IMR-90 (cell line): Measurements from ENCODE around the gene TENM4. TPM values are rescaled to one million over a fixed set of nuclear protein-coding genes. Genes with fewer than 3 reads are reported as not detected.

Source experiments
- ATAC-seq: fragments of 200-7000 bp; cut with Tn5 transposase; 2 replicates; pipeline ENCODE4 v1.9.1; 2020; ENCODE audit warnings: low read depth, mild to moderate bottlenecking, moderate library complexity
- BruUV-seq: library from RNA; stranded (reverse); fragments of 400-500 nt; replicated peaks from 2 replicates; lab custom pipeline; 2021; lab: Mats Ljungman, UMichigan
- CTCF ChIA-PET: fragments of 300-600 bp; formaldehyde crosslinking; extraction: SDS; loops from one replicate; lab custom pipeline; 2021; ENCODE audit warnings: antibody characterized with exemption; lab: Yijun Ruan, JAX
- POLR2A ChIA-PET: fragments of 300-600 bp; sonication (Branson Sonifier 250); formaldehyde crosslinking; loops from one replicate; lab custom pipeline; 2022; ENCODE audit warnings: antibody characterized with exemption; ENCODE audit not compliant: unreplicated experiment; lab: Charles Lee
- DNase-seq: peaks from one replicate; pipeline ENCODE4 v3.0.0; 2013
- H2AFZ ChIP-seq: replicated peaks from 2 replicates; pipeline ENCODE3; 2013; ENCODE audit warnings: low read length, mild to moderate bottlenecking; ENCODE audit not compliant: poor library complexity
- H2AK5ac ChIP-seq: 2 replicates; pipeline ENCODE4 v1.6.1; 2013; ENCODE audit warnings: low read depth, low read length, inconsistent platforms
- H2AK9ac ChIP-seq: replicated peaks from 2 replicates; pipeline ENCODE3; 2013; ENCODE audit warnings: mild to moderate bottlenecking, low read depth, low read length, moderate library complexity; ENCODE audit not compliant: poor library complexity
- H2BK120ac ChIP-seq: 2 replicates; pipeline ENCODE4 v1.6.1; 2013; ENCODE audit warnings: low read depth, low read length, inconsistent platforms
- H2BK15ac ChIP-seq: 3 replicates; pipeline ENCODE4 v1.6.1; 2013; ENCODE audit warnings: low read depth, low read length, inconsistent platforms
- H2BK20ac ChIP-seq: 2 replicates; pipeline ENCODE4 v1.6.1; 2013; ENCODE audit warnings: low read depth, mild to moderate bottlenecking, inconsistent platforms, low read length, moderate library complexity
- H2BK5ac ChIP-seq: 2 replicates; pipeline ENCODE4 v1.6.1; 2013; ENCODE audit warnings: mild to moderate bottlenecking, low read depth, low read length, inconsistent platforms; ENCODE audit not compliant: poor library complexity, severe bottlenecking
- H3K14ac ChIP-seq: replicated peaks from 2 replicates; pipeline ENCODE4 v1.6.1; 2013; ENCODE audit warnings: low read depth, low read length, inconsistent platforms
- H3K18ac ChIP-seq: 2 replicates; pipeline ENCODE4 v1.6.1; 2013; ENCODE audit warnings: low read depth, low read length, control low read depth
- H3K23ac ChIP-seq: 2 replicates; pipeline ENCODE4 v1.6.1; 2013; ENCODE audit warnings: low read depth, low read length, inconsistent platforms
- H3K27ac ChIP-seq: 2 replicates; pipeline ENCODE4 v1.5.1; 2013; ENCODE audit warnings: mild to moderate bottlenecking, control low read depth, low read length; ENCODE audit not compliant: insufficient read depth
- H3K27me3 ChIP-seq: 2 replicates; pipeline ENCODE4 v1.6.1; 2013; ENCODE audit warnings: low read length; ENCODE audit not compliant: control insufficient read depth, insufficient read depth
- H3K36me3 ChIP-seq: 2 replicates; pipeline ENCODE4 v1.6.1; 2013; ENCODE audit warnings: low read length, mixed read lengths; ENCODE audit not compliant: control insufficient read depth, insufficient read depth
- H3K4ac ChIP-seq: 2 replicates; pipeline ENCODE4 v1.6.1; 2013; ENCODE audit warnings: low read depth, low read length, inconsistent platforms
- H3K4me1 ChIP-seq: 2 replicates; pipeline ENCODE4 v1.6.1; 2013; ENCODE audit warnings: low read length, mixed read lengths; ENCODE audit not compliant: control insufficient read depth, insufficient read depth
- H3K4me2 ChIP-seq: 2 replicates; pipeline ENCODE4 v1.6.1; 2013; ENCODE audit warnings: low read depth, mild to moderate bottlenecking, control low read depth, low read length, moderate library complexity
- H3K4me3 ChIP-seq: 2 replicates; pipeline ENCODE4 v1.5.1; 2013; ENCODE audit warnings: low read depth, mild to moderate bottlenecking, control low read depth, low read length, moderate library complexity; ENCODE audit not compliant: insufficient read depth
- H3K56ac ChIP-seq: 2 replicates; pipeline ENCODE4 v1.6.1; 2013; ENCODE audit warnings: low read length, inconsistent platforms; ENCODE audit not compliant: insufficient read depth; ENCODE audit errors: extremely low read depth
- H3K79me1 ChIP-seq, 2 experiments: 2 replicates each; pipeline ENCODE4 v1.6.1; 2013; ENCODE audit warnings: low read length in 2 of 2, inconsistent platforms in 1 of 2, low read depth in 1 of 2
- H3K9ac ChIP-seq: 2 replicates; pipeline ENCODE4 v1.6.1; 2013; ENCODE audit warnings: low read depth, low read length, control low read depth
- H3K9me1 ChIP-seq: 2 replicates; pipeline ENCODE4 v1.6.1; 2013; ENCODE audit warnings: low read length, inconsistent platforms; ENCODE audit not compliant: insufficient read depth
- H3K9me3 ChIP-seq: 2 replicates; pipeline ENCODE4 v1.6.1; 2013; ENCODE audit warnings: low read length; ENCODE audit not compliant: control insufficient read depth, insufficient read depth
- H4K20me1 ChIP-seq: 2 replicates; pipeline ENCODE4 v1.6.1; 2013; ENCODE audit warnings: low read length, inconsistent platforms; ENCODE audit not compliant: insufficient read depth
- H4K5ac ChIP-seq: 2 replicates; pipeline ENCODE4 v1.6.1; 2013; ENCODE audit warnings: mild to moderate bottlenecking, low read depth, low read length, control low read depth
- H4K8ac ChIP-seq, 2 experiments: 2 replicates each; pipeline ENCODE4 v1.6.1; 2013; ENCODE audit warnings: low read depth in 2 of 2, low read length in 2 of 2, control low read depth in 1 of 2, inconsistent platforms in 1 of 2
- H4K91ac ChIP-seq: 2 replicates; pipeline ENCODE4 v1.6.1; 2013; ENCODE audit warnings: low read depth, low read length, inconsistent platforms; ENCODE audit not compliant: insufficient read depth
- BHLHE40 ChIP-seq: fragments of 150-350 bp; IDR thresholded peaks from 2 replicates; pipeline ENCODE4 v1.6.1; 2016; ENCODE audit warnings: mild to moderate bottlenecking, low read depth, low read length
- CEBPB ChIP-seq: IDR thresholded peaks from 2 replicates; pipeline ENCODE4 v1.6.1; 2012; ENCODE audit warnings: low read depth, low read length, improper control_type of control experiment
- CHD1 ChIP-seq: IDR thresholded peaks from 2 replicates; pipeline ENCODE4 v1.6.1; 2012; ENCODE audit warnings: low read depth, low read length, improper control_type of control experiment
- FOS ChIP-seq: fragments of 150-350 bp; IDR thresholded peaks from 2 replicates; pipeline ENCODE4 v1.6.1; 2016; ENCODE audit warnings: low read depth, low read length
- MAFK ChIP-seq: IDR thresholded peaks from 2 replicates; pipeline ENCODE4 v1.6.1; 2012; ENCODE audit warnings: low read depth, low read length, improper control_type of control experiment
- MAZ ChIP-seq: IDR thresholded peaks from 2 replicates; pipeline ENCODE4 v1.6.1; 2012; ENCODE audit warnings: low read depth, mild to moderate bottlenecking, low read length, improper control_type of control experiment, moderate library complexity, borderline replicate concordance
- MXI1 ChIP-seq: IDR thresholded peaks from 2 replicates; pipeline ENCODE4 v1.6.1; 2012; ENCODE audit warnings: low read depth, mild to moderate bottlenecking, low read length, moderate library complexity, borderline replicate concordance
- NFE2L2 ChIP-seq: fragments of 150-350 bp; IDR thresholded peaks from 2 replicates; pipeline ENCODE4 v1.6.1; 2016; ENCODE audit warnings: low read depth, mild to moderate bottlenecking, low read length
- POLR2A ChIP-seq: IDR thresholded peaks from 2 replicates; pipeline ENCODE4 v1.6.1; 2012; ENCODE audit warnings: mild to moderate bottlenecking, low read depth, low read length
- RAD21 ChIP-seq: IDR thresholded peaks from 2 replicates; pipeline ENCODE4 v1.6.1; 2012; ENCODE audit warnings: low read length, improper control_type of control experiment
- RCOR1 ChIP-seq: IDR thresholded peaks from 2 replicates; pipeline ENCODE4 v1.6.1; 2012; ENCODE audit warnings: mild to moderate bottlenecking, low read length, improper control_type of control experiment; ENCODE audit not compliant: insufficient replicate concordance
- RFX5 ChIP-seq: IDR thresholded peaks from 2 replicates; pipeline ENCODE4 v1.8.0; 2012; ENCODE audit warnings: low read depth, mild to moderate bottlenecking, low read length, moderate library complexity
- SMC3 ChIP-seq: fragments of 150-350 bp; IDR thresholded peaks from 2 replicates; pipeline ENCODE4 v1.6.1; 2016; ENCODE audit warnings: low read depth, mild to moderate bottlenecking, antibody characterized with exemption, low read length, moderate library complexity
- WGBS, 2 experiments: methylation state at CpG; one replicate each; pipeline versions ENCODE4 v1.1.5 to v1.1.7; 2013; ENCODE audit warnings: missing lambda C conversion rate in 2 of 2; ENCODE audit not compliant: insufficient read length in 1 of 2; ENCODE audit errors: extremely low coverage in 2 of 2; 5-methylcytosine and 5-hydroxymethylcytosine counted together
- dilution Hi-C: fragments of 300-500 bp; cut with HindIII; formaldehyde crosslinking; loops from one replicate; pipeline ENCODE4 v1.14.3; 2018; ENCODE audit warnings: low sequenced_read_pairs; ENCODE audit not compliant: unreplicated experiment
- in situ Hi-C: fragments of 300-500 bp; cut with MboI; formaldehyde crosslinking; loops from 3 replicates; pipeline ENCODE4 v1.14.3; 2019; ENCODE audit warnings: low sequenced_read_pairs, inconsistent platforms, mixed read lengths
- intact Hi-C: fragments of 100-400 bp; cut with micrococcal nuclease; formaldehyde crosslinking; loops from 2 replicates; pipeline ENCODE4 v1.10.0; 2022
- polyA plus RNA-seq, 3 experiments: library from polyadenylated mRNA; depleted of rRNA; stranded (reverse); fragments of >200 nt; gene quantifications; 2 replicates each; pipeline ENCODE4 v1.2.3, GENCODE V29; 2012; ENCODE audit warnings: low replicate concordance in 1 of 3
- total RNA-seq: library from RNA; depleted of rRNA; stranded (reverse); fragments of >200 nt; gene quantifications from 2 replicates; pipeline ENCODE4 v1.2.3, GENCODE V29; 2012
- TF ChIP-seq, protein P1 (sequence below): conservative IDR thresholded peaks from 2 replicates; pipeline ENCODE4 v1.5.1; 2012; ENCODE audit warnings: mild to moderate bottlenecking, low read depth, low read length, improper control_type of control experiment
- TF ChIP-seq, protein P2 (sequence below): fragments of 150-350 bp; IDR thresholded peaks from 2 replicates; pipeline ENCODE4 v1.6.1; 2017; ENCODE audit warnings: mild to moderate bottlenecking, antibody characterized with exemption, low read length, low read depth
- TF ChIP-seq, protein P3 (sequence below): fragments of 150-350 bp; IDR thresholded peaks from 2 replicates; pipeline ENCODE4 v1.6.1; 2016; ENCODE audit warnings: low read depth, mild to moderate bottlenecking, low read length, moderate library complexity, borderline replicate concordance

Gene TENM4
- total and polyA plus RNA-seq, 2 of the 4 experiments (the other 2 are of a cell fraction): 7.4 to 9.0 TPM

DNA sequence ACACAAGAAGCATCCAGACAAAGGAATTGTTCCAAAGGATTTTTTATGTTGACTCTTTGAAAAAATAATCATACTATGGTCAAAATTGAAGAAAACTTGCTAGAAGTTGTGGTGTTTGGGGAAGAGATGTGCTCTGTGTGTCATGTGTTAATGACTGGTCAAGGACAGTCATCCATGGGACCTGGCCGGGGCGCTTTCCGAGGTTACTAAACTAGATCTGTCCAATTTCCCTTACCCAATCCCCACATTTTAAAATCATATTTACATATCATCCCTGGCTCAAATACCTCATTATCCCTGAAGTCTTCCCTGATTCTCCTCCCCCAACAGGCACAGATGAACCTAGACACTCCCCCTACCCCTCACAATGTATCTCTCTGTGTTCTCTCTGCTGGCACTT is 289.4 kb downstream of the TENM4 start:
- H3K23ac ChIP-seq: no peak overlapping the region
- peaks cover 2% of the 10 kb centered on the region; the same call in 1 of the 2 replicates for H3K4me1 ChIP-seq
- intact Hi-C loops: no loop called here
- CTCF ChIA-PET: no interaction called here
- no peaks in the 10 kb centered on the region for H3K27me3 ChIP-seq
- H3K4ac ChIP-seq: no peak overlapping the region
- ATAC-seq: no peak
- POLR2A ChIA-PET: no interaction called here
- H3K18ac ChIP-seq: no peak overlapping the region
- no peak overlapping the region for H3K4me2 ChIP-seq
- H3K79me1 ChIP-seq: no peaks in the 10 kb centered on the region; a peak in 1 of 4 replicates
- no peak overlapping the region for H2AFZ ChIP-seq
- H4K20me1 ChIP-seq: no peaks in the 10 kb centered on the region
- no peak overlapping the region for H2BK20ac ChIP-seq
- H2AK9ac ChIP-seq: no peak overlapping the region
- H3K56ac ChIP-seq: no peak overlapping the region
- no peak overlapping the region for H3K9ac ChIP-seq
- WGBS, 2 experiments: 80% methylated on average over 1 of the region's 3 CpGs; no CpG with 5 or more reads in 1 of the 2 experiments
- no peak overlapping the region for H2BK120ac ChIP-seq
- DNase-seq: no peak
- no peak overlapping the region for H4K5ac ChIP-seq
- in situ Hi-C loops: no loop called here
- H2BK5ac ChIP-seq: no peak overlapping the region
- H3K9me1 ChIP-seq: no peaks in the 10 kb centered on the region; the same call in 1 of the 2 replicates
- TF ChIP-seq RAD21 (no peak), BHLHE40 (no peak), POLR2A (no peak), NFE2L2 (no peak), MXI1 (no peak), CEBPB (no peak), RFX5 (no peak), MAZ (no peak), SMC3 (no peak), FOS (no peak), RCOR1 (no peak), MAFK (no peak), CHD1 (no peak)
- TF ChIP-seq, protein P1, sequence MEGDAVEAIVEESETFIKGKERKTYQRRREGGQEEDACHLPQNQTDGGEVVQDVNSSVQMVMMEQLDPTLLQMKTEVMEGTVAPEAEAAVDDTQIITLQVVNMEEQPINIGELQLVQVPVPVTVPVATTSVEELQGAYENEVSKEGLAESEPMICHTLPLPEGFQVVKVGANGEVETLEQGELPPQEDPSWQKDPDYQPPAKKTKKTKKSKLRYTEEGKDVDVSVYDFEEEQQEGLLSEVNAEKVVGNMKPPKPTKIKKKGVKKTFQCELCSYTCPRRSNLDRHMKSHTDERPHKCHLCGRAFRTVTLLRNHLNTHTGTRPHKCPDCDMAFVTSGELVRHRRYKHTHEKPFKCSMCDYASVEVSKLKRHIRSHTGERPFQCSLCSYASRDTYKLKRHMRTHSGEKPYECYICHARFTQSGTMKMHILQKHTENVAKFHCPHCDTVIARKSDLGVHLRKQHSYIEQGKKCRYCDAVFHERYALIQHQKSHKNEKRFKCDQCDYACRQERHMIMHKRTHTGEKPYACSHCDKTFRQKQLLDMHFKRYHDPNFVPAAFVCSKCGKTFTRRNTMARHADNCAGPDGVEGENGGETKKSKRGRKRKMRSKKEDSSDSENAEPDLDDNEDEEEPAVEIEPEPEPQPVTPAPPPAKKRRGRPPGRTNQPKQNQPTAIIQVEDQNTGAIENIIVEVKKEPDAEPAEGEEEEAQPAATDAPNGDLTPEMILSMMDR: no peak
- TF ChIP-seq, protein P2, sequence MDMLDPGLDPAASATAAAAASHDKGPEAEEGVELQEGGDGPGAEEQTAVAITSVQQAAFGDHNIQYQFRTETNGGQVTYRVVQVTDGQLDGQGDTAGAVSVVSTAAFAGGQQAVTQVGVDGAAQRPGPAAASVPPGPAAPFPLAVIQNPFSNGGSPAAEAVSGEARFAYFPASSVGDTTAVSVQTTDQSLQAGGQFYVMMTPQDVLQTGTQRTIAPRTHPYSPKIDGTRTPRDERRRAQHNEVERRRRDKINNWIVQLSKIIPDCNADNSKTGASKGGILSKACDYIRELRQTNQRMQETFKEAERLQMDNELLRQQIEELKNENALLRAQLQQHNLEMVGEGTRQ: no peak
- TF ChIP-seq, protein P3, sequence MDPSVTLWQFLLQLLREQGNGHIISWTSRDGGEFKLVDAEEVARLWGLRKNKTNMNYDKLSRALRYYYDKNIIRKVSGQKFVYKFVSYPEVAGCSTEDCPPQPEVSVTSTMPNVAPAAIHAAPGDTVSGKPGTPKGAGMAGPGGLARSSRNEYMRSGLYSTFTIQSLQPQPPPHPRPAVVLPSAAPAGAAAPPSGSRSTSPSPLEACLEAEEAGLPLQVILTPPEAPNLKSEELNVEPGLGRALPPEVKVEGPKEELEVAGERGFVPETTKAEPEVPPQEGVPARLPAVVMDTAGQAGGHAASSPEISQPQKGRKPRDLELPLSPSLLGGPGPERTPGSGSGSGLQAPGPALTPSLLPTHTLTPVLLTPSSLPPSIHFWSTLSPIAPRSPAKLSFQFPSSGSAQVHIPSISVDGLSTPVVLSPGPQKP: no peak
- H4K8ac ChIP-seq: no peak overlapping the region
- dilution Hi-C loops: no loop called here
- H3K9me3 ChIP-seq: no peaks in the 10 kb centered on the region
- H2AK5ac ChIP-seq: no peak overlapping the region
- no peak overlapping the region for H3K14ac ChIP-seq
- no peaks in the 10 kb centered on the region; the same call in 1 of the 2 replicates for H3K36me3 ChIP-seq
- no peak overlapping the region for H4K91ac ChIP-seq
- H2BK15ac ChIP-seq: no peak overlapping the region
- H3K27ac ChIP-seq: no peak overlapping the region
- H3K4me3 ChIP-seq: no peak overlapping the region
- BruUV-seq: no TSS peak
